HepG2 (cell line): ENCODE results near the gene GPR107. TPM values are rescaled to one million over a fixed set of nuclear protein-coding genes. Genes with fewer than 3 reads are reported as not detected.

Source experiments
- ASH2L ChIP-seq: fragments of 300-600, 200-600 bp; sonication (generic); IDR thresholded peaks from 2 replicates; pipeline ENCODE4 v1.7.0; 2017; ENCODE audit warnings: low read depth, mild to moderate bottlenecking, moderate library complexity, mixed read lengths, low read length; ENCODE audit not compliant: insufficient read length
- CHD4 ChIP-seq: fragments of 200-600 bp; sonication (generic); IDR thresholded peaks from 2 replicates; pipeline ENCODE4 v1.7.0; 2017; ENCODE audit warnings: mild to moderate bottlenecking, low read length, borderline replicate concordance
- FOXO1 ChIP-seq: sonication (generic); formaldehyde crosslinking; IDR thresholded peaks from 2 replicates; pipeline ENCODE4 v1.4.0; 2020; ENCODE audit warnings: missing genetic modification reagents
- HDAC2 ChIP-seq: sonication (generic); formaldehyde crosslinking; IDR thresholded peaks from 2 replicates; pipeline ENCODE4 v1.4.0; 2020; ENCODE audit warnings: missing genetic modification reagents
- HNF4A ChIP-seq: sonication (generic); formaldehyde crosslinking; IDR thresholded peaks from 2 replicates; pipeline ENCODE4 v1.4.0; 2020; ENCODE audit warnings: missing genetic modification reagents
- HNRNPL ChIP-seq: fragments of 200-400 bp; formaldehyde crosslinking; IDR thresholded peaks from 2 replicates; pipeline ENCODE4 v1.6.1; 2017; ENCODE audit warnings: mild to moderate bottlenecking, low read depth, low read length
- HOXA3 ChIP-seq: sonication (generic); formaldehyde crosslinking; IDR thresholded peaks from 2 replicates; pipeline ENCODE4 v1.5.0; 2020; ENCODE audit warnings: missing genetic modification reagents
- NAIF1 ChIP-seq: sonication (generic); formaldehyde crosslinking; IDR thresholded peaks from 2 replicates; pipeline ENCODE4 v1.5.0; 2020; ENCODE audit warnings: mild to moderate bottlenecking, missing genetic modification reagents, borderline replicate concordance
- NCOA2 ChIP-seq: sonication (generic); formaldehyde crosslinking; IDR thresholded peaks from 2 replicates; pipeline ENCODE4 v1.8.0; 2022; ENCODE audit warnings: inconsistent platforms
- ONECUT2 ChIP-seq: sonication (generic); formaldehyde crosslinking; IDR thresholded peaks from 2 replicates; pipeline ENCODE4 v1.4.0; 2020; ENCODE audit warnings: missing genetic modification reagents
- REPIN1 ChIP-seq: sonication (generic); formaldehyde crosslinking; IDR thresholded peaks from 2 replicates; pipeline ENCODE4 v1.8.0; 2022; ENCODE audit warnings: missing genetic modification reagents, low read depth, mild to moderate bottlenecking, borderline replicate concordance
- RXRB ChIP-seq: IDR thresholded peaks from 2 replicates; pipeline ENCODE4 v1.6.1; 2016; ENCODE audit warnings: borderline replicate concordance, missing genetic modification reagents, missing compliant biosample characterization
- ZNF12 ChIP-seq: sonication (generic); formaldehyde crosslinking; IDR thresholded peaks from 2 replicates; pipeline ENCODE4 v1.5.0; 2020; ENCODE audit warnings: missing genetic modification reagents
- ZNF121 ChIP-seq: sonication (generic); formaldehyde crosslinking; IDR thresholded peaks from 2 replicates; pipeline ENCODE4 v1.5.0; 2020; ENCODE audit warnings: mild to moderate bottlenecking, missing genetic modification reagents
- ZNF460 ChIP-seq: sonication (generic); formaldehyde crosslinking; IDR thresholded peaks from 2 replicates; pipeline ENCODE4 v1.5.1; 2020; ENCODE audit warnings: missing genetic modification reagents, mild to moderate bottlenecking, borderline replicate concordance
- ZNF543 ChIP-seq: sonication (generic); formaldehyde crosslinking; IDR thresholded peaks from 2 replicates; pipeline ENCODE4 v1.4.0; 2020; ENCODE audit warnings: mild to moderate bottlenecking, missing genetic modification reagents
- ZSCAN9 ChIP-seq: IDR thresholded peaks from 2 replicates; pipeline ENCODE4 v1.6.1; 2016; ENCODE audit warnings: borderline replicate concordance
- polyA plus RNA-seq, 8 experiments: library from polyadenylated mRNA; depleted of rRNA in 3 of 8; stranded (reverse) in 7 of 8; unstranded in 1 of 8; fragments of >200 nt; fragmentation: Illumina TruSeq in 4 of 8; extraction: Trizol in 4 of 8; gene quantifications; 2 replicates each; pipeline versions ENCODE4 v1.2.1 to v1.2.3, GENCODE V29; 2011 to 2016; ENCODE audit warnings: low read depth in 4 of 8, missing spikeins in 1 of 8, mixed read lengths in 1 of 8; ENCODE audit not compliant: insufficient read depth in 1 of 8
- total RNA-seq, 5 experiments: library from RNA; depleted of rRNA; stranded (reverse); fragments of >200 nt; fragmentation: Illumina TruSeq; extraction: Trizol; gene quantifications; 2 replicates each; pipeline ENCODE4 v1.2.3, GENCODE V29; 2016; ENCODE audit warnings: low read depth in 1 of 5
- TF ChIP-seq, protein P1 (sequence below): sonication (generic); formaldehyde crosslinking; conservative IDR thresholded peaks from 2 replicates; pipeline ENCODE4 v1.8.0; 2022; ENCODE audit warnings: mild to moderate bottlenecking, moderate library complexity, missing genetic modification reagents
- TF ChIP-seq, protein P2 (sequence below): sonication (generic); formaldehyde crosslinking; IDR thresholded peaks from 2 replicates; pipeline ENCODE4 v1.4.0; 2020; ENCODE audit warnings: missing genetic modification reagents
- TF ChIP-seq, protein P3 (sequence below): IDR thresholded peaks from 2 replicates; pipeline ENCODE4 v1.6.1; 2016; ENCODE audit warnings: mild to moderate bottlenecking
- TF ChIP-seq, protein P4 (sequence below): IDR thresholded peaks from 2 replicates; pipeline ENCODE4 v1.6.1; 2016; ENCODE audit warnings: missing genetic modification reagents, missing compliant biosample characterization
- TF ChIP-seq, protein P5 (sequence below): sonication (generic); formaldehyde crosslinking; IDR thresholded peaks from 2 replicates; pipeline ENCODE4 v1.4.0; 2020; ENCODE audit warnings: missing genetic modification reagents

The GPR107 gene
- total and polyA plus RNA-seq, 2 of the 13 experiments (the other 11 are each of a cell fraction or from before 2014, with no cell fraction given) = 22.5 to 24.4 TPM

DNA sequence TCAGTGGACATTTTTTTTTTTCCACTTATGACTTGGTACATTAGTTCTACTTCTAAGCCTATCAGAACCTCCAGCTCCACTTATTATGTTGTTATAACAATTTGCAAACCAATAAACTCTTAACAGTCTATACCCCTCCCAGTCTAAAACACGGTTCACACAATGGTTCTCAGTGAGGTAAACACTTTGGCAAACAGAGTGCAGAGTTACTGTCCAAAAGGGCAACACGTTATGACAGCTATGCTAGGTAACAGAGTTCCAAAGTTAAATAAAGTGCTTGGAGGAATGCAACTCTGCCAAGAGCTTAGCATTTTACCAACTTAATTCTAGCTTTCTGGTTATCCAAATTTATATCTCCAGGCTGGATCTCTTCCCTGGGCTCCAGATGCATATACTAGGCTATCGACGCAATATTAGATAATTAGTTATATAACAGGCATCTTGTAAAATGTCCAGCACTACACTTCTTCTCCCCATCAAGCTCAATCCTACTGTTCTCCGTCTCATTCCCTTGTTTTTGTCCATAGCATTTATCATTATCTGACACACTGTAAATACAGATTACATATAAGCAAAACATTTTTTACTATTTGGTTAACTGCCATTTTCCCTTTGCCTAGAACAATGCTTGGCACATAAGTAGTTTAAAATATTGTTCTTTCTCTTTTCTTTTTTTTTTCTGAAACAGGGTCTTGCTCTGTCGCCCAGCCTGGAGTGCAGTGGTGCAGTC, 25.0 kb upstream of the GPR107 start (continued):
- TF ChIP-seq, protein P1, sequence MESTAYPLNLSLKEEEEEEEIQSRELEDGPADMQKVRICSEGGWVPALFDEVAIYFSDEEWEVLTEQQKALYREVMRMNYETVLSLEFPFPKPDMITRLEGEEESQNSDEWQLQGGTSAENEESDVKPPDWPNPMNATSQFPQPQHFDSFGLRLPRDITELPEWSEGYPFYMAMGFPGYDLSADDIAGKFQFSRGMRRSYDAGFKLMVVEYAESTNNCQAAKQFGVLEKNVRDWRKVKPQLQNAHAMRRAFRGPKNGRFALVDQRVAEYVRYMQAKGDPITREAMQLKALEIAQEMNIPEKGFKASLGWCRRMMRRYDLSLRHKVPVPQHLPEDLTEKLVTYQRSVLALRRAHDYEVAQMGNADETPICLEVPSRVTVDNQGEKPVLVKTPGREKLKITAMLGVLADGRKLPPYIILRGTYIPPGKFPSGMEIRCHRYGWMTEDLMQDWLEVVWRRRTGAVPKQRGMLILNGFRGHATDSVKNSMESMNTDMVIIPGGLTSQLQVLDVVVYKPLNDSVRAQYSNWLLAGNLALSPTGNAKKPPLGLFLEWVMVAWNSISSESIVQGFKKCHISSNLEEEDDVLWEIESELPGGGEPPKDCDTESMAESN = 0 out of 2 replicates have a peak, but pooled peaks have one; percentile 35
- no peak for TF ChIP-seq CHD4
- TF ChIP-seq, protein P2, sequence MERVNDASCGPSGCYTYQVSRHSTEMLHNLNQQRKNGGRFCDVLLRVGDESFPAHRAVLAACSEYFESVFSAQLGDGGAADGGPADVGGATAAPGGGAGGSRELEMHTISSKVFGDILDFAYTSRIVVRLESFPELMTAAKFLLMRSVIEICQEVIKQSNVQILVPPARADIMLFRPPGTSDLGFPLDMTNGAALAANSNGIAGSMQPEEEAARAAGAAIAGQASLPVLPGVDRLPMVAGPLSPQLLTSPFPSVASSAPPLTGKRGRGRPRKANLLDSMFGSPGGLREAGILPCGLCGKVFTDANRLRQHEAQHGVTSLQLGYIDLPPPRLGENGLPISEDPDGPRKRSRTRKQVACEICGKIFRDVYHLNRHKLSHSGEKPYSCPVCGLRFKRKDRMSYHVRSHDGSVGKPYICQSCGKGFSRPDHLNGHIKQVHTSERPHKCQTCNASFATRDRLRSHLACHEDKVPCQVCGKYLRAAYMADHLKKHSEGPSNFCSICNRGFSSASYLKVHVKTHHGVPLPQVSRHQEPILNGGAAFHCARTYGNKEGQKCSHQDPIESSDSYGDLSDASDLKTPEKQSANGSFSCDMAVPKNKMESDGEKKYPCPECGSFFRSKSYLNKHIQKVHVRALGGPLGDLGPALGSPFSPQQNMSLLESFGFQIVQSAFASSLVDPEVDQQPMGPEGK (CRISPR knock-in tag) = peak; percentile 90
- TF ChIP-seq ZNF460 = no peak
- peak; percentile 86 for TF ChIP-seq FOXO1 (CRISPR knock-in tag)
- TF ChIP-seq ONECUT2 (CRISPR knock-in tag) = no peak
- peak; percentile 27; the same call in 1 of the 2 replicates for TF ChIP-seq HOXA3 (CRISPR knock-in tag)
- TF ChIP-seq RXRB (CRISPR knock-in tag) = peak; percentile 16; the same call in 1 of the 2 replicates
- no peak for TF ChIP-seq REPIN1
- TF ChIP-seq HDAC2 (CRISPR knock-in tag) = peak; percentile 36; the same call in 1 of the 2 replicates
- TF ChIP-seq, protein P3, sequence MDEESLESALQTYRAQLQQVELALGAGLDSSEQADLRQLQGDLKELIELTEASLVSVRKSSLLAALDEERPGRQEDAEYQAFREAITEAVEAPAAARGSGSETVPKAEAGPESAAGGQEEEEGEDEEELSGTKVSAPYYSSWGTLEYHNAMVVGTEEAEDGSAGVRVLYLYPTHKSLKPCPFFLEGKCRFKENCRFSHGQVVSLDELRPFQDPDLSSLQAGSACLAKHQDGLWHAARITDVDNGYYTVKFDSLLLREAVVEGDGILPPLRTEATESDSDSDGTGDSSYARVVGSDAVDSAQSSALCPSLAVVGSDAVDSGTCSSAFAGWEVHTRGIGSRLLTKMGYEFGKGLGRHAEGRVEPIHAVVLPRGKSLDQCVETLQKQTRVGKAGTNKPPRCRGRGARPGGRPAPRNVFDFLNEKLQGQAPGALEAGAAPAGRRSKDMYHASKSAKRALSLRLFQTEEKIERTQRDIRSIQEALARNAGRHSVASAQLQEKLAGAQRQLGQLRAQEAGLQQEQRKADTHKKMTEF (CRISPR knock-in tag) = peak; percentile 39; the same call in 1 of the 2 replicates
- peak; percentile 45 for TF ChIP-seq NCOA2
- peak; percentile 82; the same call in 1 of the 2 replicates for TF ChIP-seq ZNF121 (CRISPR knock-in tag)
- peak; percentile 90 for TF ChIP-seq HNF4A (CRISPR knock-in tag)
- TF ChIP-seq, protein P4, sequence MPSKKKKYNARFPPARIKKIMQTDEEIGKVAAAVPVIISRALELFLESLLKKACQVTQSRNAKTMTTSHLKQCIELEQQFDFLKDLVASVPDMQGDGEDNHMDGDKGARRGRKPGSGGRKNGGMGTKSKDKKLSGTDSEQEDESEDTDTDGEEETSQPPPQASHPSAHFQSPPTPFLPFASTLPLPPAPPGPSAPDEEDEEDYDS (CRISPR knock-in tag) = peak; percentile 15; the same call in 1 of the 2 replicates
- TF ChIP-seq, protein P5, sequence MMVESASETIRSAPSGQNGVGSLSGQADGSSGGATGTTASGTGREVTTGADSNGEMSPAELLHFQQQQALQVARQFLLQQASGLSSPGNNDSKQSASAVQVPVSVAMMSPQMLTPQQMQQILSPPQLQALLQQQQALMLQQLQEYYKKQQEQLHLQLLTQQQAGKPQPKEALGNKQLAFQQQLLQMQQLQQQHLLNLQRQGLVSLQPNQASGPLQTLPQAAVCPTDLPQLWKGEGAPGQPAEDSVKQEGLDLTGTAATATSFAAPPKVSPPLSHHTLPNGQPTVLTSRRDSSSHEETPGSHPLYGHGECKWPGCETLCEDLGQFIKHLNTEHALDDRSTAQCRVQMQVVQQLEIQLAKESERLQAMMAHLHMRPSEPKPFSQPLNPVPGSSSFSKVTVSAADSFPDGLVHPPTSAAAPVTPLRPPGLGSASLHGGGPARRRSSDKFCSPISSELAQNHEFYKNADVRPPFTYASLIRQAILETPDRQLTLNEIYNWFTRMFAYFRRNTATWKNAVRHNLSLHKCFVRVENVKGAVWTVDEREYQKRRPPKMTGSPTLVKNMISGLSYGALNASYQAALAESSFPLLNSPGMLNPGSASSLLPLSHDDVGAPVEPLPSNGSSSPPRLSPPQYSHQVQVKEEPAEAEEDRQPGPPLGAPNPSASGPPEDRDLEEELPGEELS = peak; percentile 95
- no peak for TF ChIP-seq HNRNPL
- no peak for TF ChIP-seq ZNF543 (CRISPR knock-in tag)
- TF ChIP-seq ZSCAN9 (CRISPR knock-in tag) = 0 out of 2 replicates have a peak, but pooled peaks have one; percentile 65
- TF ChIP-seq ZNF12 (CRISPR knock-in tag) = peak; percentile 42; the same call in 1 of the 2 replicates
- TF ChIP-seq ASH2L = peak; percentile 74
- 0 out of 2 replicates have a peak, but pooled peaks have one; percentile 9 for TF ChIP-seq NAIF1 (CRISPR knock-in tag)
